Loucy (cell line): ENCODE measurements around the gene ATG7.

ENCODE experiments used
- H2AFZ ChIP-seq: fragments of 200-600 bp; sonication (generic); 2 replicates; pipeline ENCODE4 v1.6.0; 2016; ENCODE audit warnings: antibody characterized with exemption, mild to moderate bottlenecking, low read length, moderate library complexity
- H3F3A ChIP-seq: fragments of 200-600 bp; 2 replicates; pipeline ENCODE4 v1.6.0; 2016; ENCODE audit warnings: antibody characterized with exemption, low read depth, mild to moderate bottlenecking
- H3K27me3 ChIP-seq: fragments of 200-600 bp; sonication (generic); 2 replicates; pipeline ENCODE4 v1.6.1; 2014; ENCODE audit warnings: low read length, mild to moderate bottlenecking; ENCODE audit not compliant: insufficient read depth, poor library complexity, severe bottlenecking
- H3K36me3 ChIP-seq: fragments of 200-600 bp; sonication (generic); 2 replicates; pipeline ENCODE4 v1.6.1; 2016; ENCODE audit warnings: low read length; ENCODE audit not compliant: insufficient read depth
- H3K4me1 ChIP-seq: fragments of 200-600 bp; sonication (generic); 2 replicates; pipeline ENCODE4 v1.5.1; 2014; ENCODE audit warnings: low read length, mild to moderate bottlenecking; ENCODE audit not compliant: insufficient read depth, poor library complexity, severe bottlenecking
- H3K4me2 ChIP-seq: fragments of 200-600 bp; sonication (generic); 2 replicates; pipeline ENCODE4 v1.6.0; 2014; ENCODE audit warnings: antibody characterized with exemption, low read length, low read depth, mild to moderate bottlenecking; ENCODE audit not compliant: poor library complexity, severe bottlenecking
- H3K4me3 ChIP-seq: fragments of 200-600 bp; sonication (generic); 2 replicates; pipeline ENCODE4 v1.5.1; 2014; ENCODE audit warnings: low read length, mild to moderate bottlenecking, mixed read lengths; ENCODE audit not compliant: poor library complexity, severe bottlenecking
- H3K79me2 ChIP-seq: fragments of 200-600 bp; sonication (generic); 2 replicates; pipeline ENCODE4 v1.6.1; 2014; ENCODE audit warnings: low read length; ENCODE audit not compliant: insufficient read depth
- H3K9ac ChIP-seq: fragments of 200-600 bp; sonication (generic); 2 replicates; pipeline ENCODE4 v1.6.0; 2014; ENCODE audit warnings: mild to moderate bottlenecking, low read depth, low read length, moderate library complexity; ENCODE audit not compliant: poor library complexity, severe bottlenecking
- H3K9me2 ChIP-seq: fragments of 200-600 bp; sonication (generic); replicated peaks from 2 replicates; pipeline ENCODE4 v1.6.1; 2016; ENCODE audit warnings: low read depth, low read length, mixed read lengths
- H3K9me3 ChIP-seq: fragments of 200-600 bp; sonication (generic); 2 replicates; pipeline ENCODE4 v1.6.1; 2014; ENCODE audit warnings: mild to moderate bottlenecking, antibody characterized with exemption, low read length, low read depth; ENCODE audit not compliant: insufficient read depth
- H4K20me1 ChIP-seq: fragments of 200-600 bp; sonication (generic); 2 replicates; pipeline ENCODE4 v1.6.0; 2014; ENCODE audit warnings: antibody characterized with exemption, low read length, mild to moderate bottlenecking; ENCODE audit not compliant: insufficient read depth, poor library complexity, severe bottlenecking
- CTCF ChIP-seq: fragments of 200-600 bp; sonication (generic); conservative IDR thresholded peaks from 2 replicates; pipeline ENCODE4 v1.5.1; 2014; ENCODE audit warnings: mild to moderate bottlenecking, antibody characterized with exemption, low read length
- EZH2phosphoT487 ChIP-seq: fragments of 200-600 bp; IDR thresholded peaks from 2 replicates; pipeline ENCODE4 v1.6.1; 2018; ENCODE audit warnings: antibody characterized with exemption, mild to moderate bottlenecking, moderate library complexity, borderline replicate concordance

ATG7 gene

GRCh38 chr3:11544412-11545181 is 272.4 kb downstream of the ATG7 start:
- Histone ChIP-seq H3F3A (no peaks in the 10 kb centered on the region), H3K36me3 (no peaks in the 10 kb centered on the region), H3K4me1 (peaks cover 6% of the 10 kb centered on the region), H3K79me2 (no peaks in the 10 kb centered on the region), H3K9me3 (no peaks in the 10 kb centered on the region), H3K9me2 (no peaks in the 10 kb centered on the region), H2AFZ (no peak overlapping the region), H3K9ac (no peak overlapping the region), H4K20me1 (no peaks in the 10 kb centered on the region), H3K4me3 (no peak overlapping the region), H3K27me3 (no peaks in the 10 kb centered on the region), H3K4me2 (no peak overlapping the region)
- TF ChIP-seq EZH2phosphoT487 (no peak), CTCF (no peak)

- H3K4me1 ChIP-seq: peaks cover 6% of the 10 kb centered on the region
- no peak overlapping the region for H2AFZ ChIP-seq
- H3K9me2 ChIP-seq: no peaks in the 10 kb centered on the region
- H3K36me3 ChIP-seq: no peaks in the 10 kb centered on the region
- H4K20me1 ChIP-seq: no peaks in the 10 kb centered on the region
- H3K4me2 ChIP-seq: no peak overlapping the region
- H3K79me2 ChIP-seq: no peaks in the 10 kb centered on the region
- H3K4me3 ChIP-seq: no peak overlapping the region
- no peak for TF ChIP-seq CTCF
- TF ChIP-seq EZH2phosphoT487: no peak
- H3K9ac ChIP-seq: no peak overlapping the region
- no peaks in the 10 kb centered on the region for H3F3A ChIP-seq
- H3K27me3 ChIP-seq: no peaks in the 10 kb centered on the region
- H3K9me3 ChIP-seq: no peaks in the 10 kb centered on the region
Measured at GRCh38 chr3:11545186-11545851, 273.1 kb downstream of the ATG7 start.

- H3K4me1 ChIP-seq: peaks cover 6% of the 10 kb centered on the region
- no peak overlapping the region for H2AFZ ChIP-seq
- no peaks in the 10 kb centered on the region for H3K79me2 ChIP-seq
- no peak overlapping the region for H3K4me2 ChIP-seq
- no peak overlapping the region for H3K9ac ChIP-seq
- no peaks in the 10 kb centered on the region for H3F3A ChIP-seq
- no peak for TF ChIP-seq CTCF
- H4K20me1 ChIP-seq: no peaks in the 10 kb centered on the region
- no peak overlapping the region for H3K4me3 ChIP-seq
- no peaks in the 10 kb centered on the region for H3K9me2 ChIP-seq
- no peaks in the 10 kb centered on the region for H3K27me3 ChIP-seq
- H3K9me3 ChIP-seq: no peaks in the 10 kb centered on the region
- peaks cover 6% of the 10 kb centered on the region; the same call in 1 of the 2 replicates for H3K36me3 ChIP-seq
Measured at GRCh38 chr3:11546657-11547302, 274.6 kb downstream of the ATG7 start.
